HepG2 (cell line): ENCODE data around the gene VPS26A. TPM values are rescaled to one million over a fixed set of nuclear protein-coding genes. Genes with fewer than 3 reads are reported as not detected.

Experiments used
- E2F5 ChIP-seq: sonication (generic); formaldehyde crosslinking; conservative IDR thresholded peaks from 2 replicates; pipeline ENCODE4 v1.4.0; 2020; ENCODE audit warnings: missing genetic modification reagents
- ETV5 ChIP-seq: IDR thresholded peaks from 2 replicates; pipeline ENCODE4 v1.6.1; 2018; ENCODE audit warnings: missing biosample characterization, missing genetic modification reagents, inconsistent platforms, borderline replicate concordance
- GPN1 ChIP-seq: sonication (generic); formaldehyde crosslinking; IDR thresholded peaks from 2 replicates; pipeline ENCODE4 v1.5.1; 2020; ENCODE audit warnings: missing genetic modification reagents, borderline replicate concordance
- KMT2B ChIP-seq: IDR thresholded peaks from 2 replicates; pipeline ENCODE4 v1.6.1; 2016; ENCODE audit warnings: missing genetic modification reagents, missing compliant biosample characterization
- NCOR1 ChIP-seq: fragments of 200-600 bp; sonication (generic); IDR thresholded peaks from 2 replicates; pipeline ENCODE4 v1.7.0; 2017; ENCODE audit warnings: antibody characterized with exemption, low read length, borderline replicate concordance
- NR2F1 ChIP-seq, 2 experiments: fragments of 450-650 bp in 1 of 2; formaldehyde crosslinking in 1 of 2; IDR thresholded peaks; 2 replicates each; pipeline versions ENCODE4 v1.5.0 to v1.6.1; 2016 to 2020; ENCODE audit warnings: mild to moderate bottlenecking in 1 of 2, missing compliant biosample characterization in 1 of 2, missing genetic modification reagents in 1 of 2, moderate library complexity in 1 of 2
- RELA ChIP-seq: sonication (generic); formaldehyde crosslinking; IDR thresholded peaks from 2 replicates; pipeline ENCODE4 v1.4.0; 2020; ENCODE audit warnings: missing genetic modification reagents
- SALL2 ChIP-seq: sonication (generic); formaldehyde crosslinking; IDR thresholded peaks from 2 replicates; pipeline ENCODE4 v1.8.1; 2023; ENCODE audit warnings: mild to moderate bottlenecking, missing genetic modification reagents, inconsistent platforms
- TRIM24 ChIP-seq: sonication (generic); formaldehyde crosslinking; IDR thresholded peaks from 2 replicates; pipeline ENCODE4 v1.8.0; 2022; ENCODE audit warnings: mild to moderate bottlenecking, missing genetic modification reagents
- ZBTB38 ChIP-seq: sonication (generic); formaldehyde crosslinking; IDR thresholded peaks from 2 replicates; pipeline ENCODE4 v1.5.1; 2020; ENCODE audit warnings: mild to moderate bottlenecking, missing genetic modification reagents
- ZFP36 ChIP-seq: fragments of 150-350 bp; IDR thresholded peaks from 2 replicates; pipeline ENCODE4 v1.6.1; 2018; ENCODE audit warnings: borderline replicate concordance, low read length, low read depth; ENCODE audit not compliant: partially characterized antibody
- ZNF205 ChIP-seq: IDR thresholded peaks from 2 replicates; pipeline ENCODE4 v1.6.1; 2018; ENCODE audit warnings: missing biosample characterization, missing genetic modification reagents
- ZNF280D ChIP-seq: sonication (generic); formaldehyde crosslinking; IDR thresholded peaks from 2 replicates; pipeline ENCODE4 v1.5.1; 2020; ENCODE audit warnings: mild to moderate bottlenecking, missing genetic modification reagents
- ZNF496 ChIP-seq: sonication (generic); formaldehyde crosslinking; IDR thresholded peaks from 2 replicates; pipeline ENCODE4 v1.8.1; 2023; ENCODE audit warnings: mild to moderate bottlenecking, moderate library complexity, missing genetic modification reagents; ENCODE audit not compliant: insufficient replicate concordance
- ZNF512B ChIP-seq: sonication (generic); formaldehyde crosslinking; IDR thresholded peaks from 2 replicates; pipeline ENCODE4 v1.5.1; 2020; ENCODE audit warnings: missing genetic modification reagents, mild to moderate bottlenecking, borderline replicate concordance
- ZNF550 ChIP-seq: sonication (generic); formaldehyde crosslinking; IDR thresholded peaks from 2 replicates; pipeline ENCODE4 v1.4.0; 2020; ENCODE audit warnings: mild to moderate bottlenecking, missing genetic modification reagents, borderline replicate concordance
- polyA plus RNA-seq, 8 experiments: library from polyadenylated mRNA; depleted of rRNA in 3 of 8; stranded (reverse) in 7 of 8; unstranded in 1 of 8; fragments of >200 nt; fragmentation: Illumina TruSeq in 4 of 8; extraction: Trizol in 4 of 8; gene quantifications; 2 replicates each; pipeline versions ENCODE4 v1.2.1 to v1.2.3, GENCODE V29; 2011 to 2016; ENCODE audit warnings: low read depth in 4 of 8, missing spikeins in 1 of 8, mixed read lengths in 1 of 8; ENCODE audit not compliant: insufficient read depth in 1 of 8
- total RNA-seq, 5 experiments: library from RNA; depleted of rRNA; stranded (reverse); fragments of >200 nt; fragmentation: Illumina TruSeq; extraction: Trizol; gene quantifications; 2 replicates each; pipeline ENCODE4 v1.2.3, GENCODE V29; 2016; ENCODE audit warnings: low read depth in 1 of 5
- TF ChIP-seq, protein P1 (sequence below): sonication (generic); formaldehyde crosslinking; IDR thresholded peaks from 2 replicates; pipeline ENCODE4 v1.4.0; 2020; ENCODE audit warnings: missing genetic modification reagents, borderline replicate concordance

The VPS26A gene
- total and polyA plus RNA-seq, 2 of the 13 experiments (the other 11 are each of a cell fraction or from before 2014, with no cell fraction given): 12.9 to 32.6 TPM

- TF ChIP-seq ETV5: 0 out of 2 replicates have a peak, but pooled peaks have one; percentile 13
- no peak for TF ChIP-seq ZNF512B (CRISPR knock-in tag)
- no peak; the same call in 1 of the 2 replicates for TF ChIP-seq ZNF205 (CRISPR knock-in tag)
- TF ChIP-seq NCOR1: peak; percentile 44; the same call in 1 of the 2 replicates
- TF ChIP-seq, protein P1, sequence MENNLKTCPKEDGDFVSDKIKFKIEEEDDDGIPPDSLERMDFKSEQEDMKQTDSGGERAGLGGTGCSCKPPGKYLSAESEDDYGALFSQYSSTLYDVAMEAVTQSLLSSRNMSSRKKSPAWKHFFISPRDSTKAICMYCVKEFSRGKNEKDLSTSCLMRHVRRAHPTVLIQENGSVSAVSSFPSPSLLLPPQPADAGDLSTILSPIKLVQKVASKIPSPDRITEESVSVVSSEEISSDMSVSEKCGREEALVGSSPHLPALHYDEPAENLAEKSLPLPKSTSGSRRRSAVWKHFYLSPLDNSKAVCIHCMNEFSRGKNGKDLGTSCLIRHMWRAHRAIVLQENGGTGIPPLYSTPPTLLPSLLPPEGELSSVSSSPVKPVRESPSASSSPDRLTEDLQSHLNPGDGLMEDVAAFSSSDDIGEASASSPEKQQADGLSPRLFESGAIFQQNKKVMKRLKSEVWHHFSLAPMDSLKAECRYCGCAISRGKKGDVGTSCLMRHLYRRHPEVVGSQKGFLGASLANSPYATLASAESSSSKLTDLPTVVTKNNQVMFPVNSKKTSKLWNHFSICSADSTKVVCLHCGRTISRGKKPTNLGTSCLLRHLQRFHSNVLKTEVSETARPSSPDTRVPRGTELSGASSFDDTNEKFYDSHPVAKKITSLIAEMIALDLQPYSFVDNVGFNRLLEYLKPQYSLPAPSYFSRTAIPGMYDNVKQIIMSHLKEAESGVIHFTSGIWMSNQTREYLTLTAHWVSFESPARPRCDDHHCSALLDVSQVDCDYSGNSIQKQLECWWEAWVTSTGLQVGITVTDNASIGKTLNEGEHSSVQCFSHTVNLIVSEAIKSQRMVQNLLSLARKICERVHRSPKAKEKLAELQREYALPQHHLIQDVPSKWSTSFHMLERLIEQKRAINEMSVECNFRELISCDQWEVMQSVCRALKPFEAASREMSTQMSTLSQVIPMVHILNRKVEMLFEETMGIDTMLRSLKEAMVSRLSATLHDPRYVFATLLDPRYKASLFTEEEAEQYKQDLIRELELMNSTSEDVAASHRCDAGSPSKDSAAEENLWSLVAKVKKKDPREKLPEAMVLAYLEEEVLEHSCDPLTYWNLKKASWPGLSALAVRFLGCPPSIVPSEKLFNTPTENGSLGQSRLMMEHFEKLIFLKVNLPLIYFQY: no peak
- no peak for TF ChIP-seq ZNF496
- no peak for TF ChIP-seq ZFP36
- 0 out of 2 replicates have a peak, but pooled peaks have one; percentile 31 for TF ChIP-seq SALL2 (CRISPR knock-in tag)
- TF ChIP-seq GPN1 (CRISPR knock-in tag): 0 out of 2 replicates have a peak, but pooled peaks have one; percentile 39
- TF ChIP-seq ZBTB38 (CRISPR knock-in tag): no peak
- TF ChIP-seq KMT2B (CRISPR knock-in tag): peak; percentile 94
- TF ChIP-seq NR2F1 (CRISPR knock-in tag; IDR thresholded peaks at IDR 0.05): peak in 1 of 2 experiments; percentile 65; a peak in 1 of 4 replicates
- no peak for TF ChIP-seq RELA (CRISPR knock-in tag)
- TF ChIP-seq ZNF550: no peak
- TF ChIP-seq E2F5 (CRISPR knock-in tag): no peak
- no peak for TF ChIP-seq ZNF280D (CRISPR knock-in tag)
- no peak for TF ChIP-seq TRIM24 (CRISPR knock-in tag)
Measured at GRCh38 chr10:69179743-69180524, 56.0 kb downstream of the VPS26A start, which contains the start of gene SUPV3L1 (continued).
